Stimulated activated CD4-positive, alpha-beta T cell treated with anti-CD3 and anti-CD28 coated beads, Interleukin-15, amount 100 ng/mL, for 1 hour (primary cell): Measurements from ENCODE around the gene RETSAT.
"Not testable (repeated sequence)": the region's sequence is repeated elsewhere in the genome, so short reads cannot be mapped to it uniquely, and the experiment has no call there.

ENCODE experiments used
- DNase-seq, 2 donors: peaks; one replicate each; pipeline ENCODE4 v3.0.0-alpha.2; 2020; ENCODE audit warnings: low read depth in 1 of 2, low spot score in 1 of 2

The RETSAT gene

GRCh38 chr2:85380048-85380447 is 25.7 kb upstream of the RETSAT start:
- DNase-seq: no peak

GRCh38 chr2:85378257-85378656 is 23.9 kb upstream of the RETSAT start:
- no peak for DNase-seq

GRCh38 chr2:85377083-85377482 is 22.8 kb upstream of the RETSAT start:
- DNase-seq: no peak

- DNase-seq: no peak
Observed at GRCh38 chr2:85376291-85377065, 22.1 kb upstream of the RETSAT start.

- no peak for DNase-seq
Observed at GRCh38 chr2:85371045-85371444, 16.7 kb upstream of the RETSAT start.

- no peak for DNase-seq
Observed at GRCh38 chr2:85369500-85369899, 15.2 kb upstream of the RETSAT start.

- no peak for DNase-seq
Observed at GRCh38 chr2:85368921-85369320, 14.6 kb upstream of the RETSAT start.

GRCh38 chr2:85367180-85367579 is 12.9 kb upstream of the RETSAT start:
- no peak for DNase-seq

- DNase-seq: not testable (repeated sequence)
Observed at GRCh38 chr2:85362653-85363387, 8.5 kb upstream of the RETSAT start.

GRCh38 chr2:85357736-85358135 is 3.4 kb upstream of the RETSAT start:
- DNase-seq: no peak

GRCh38 chr2:85356186-85356585 is 1.9 kb upstream of the RETSAT start:
- no peak for DNase-seq

GRCh38 chr2:85355521-85355920 is 1.2 kb upstream of the RETSAT start:
- DNase-seq: no peak

- no peak for DNase-seq
Observed at GRCh38 chr2:85355073-85355410, 714 bp upstream of the RETSAT start.

GRCh38 chr2:85353876-85354285 is 447 bp downstream of the RETSAT start:
- DNase-seq: no peak

GRCh38 chr2:85347599-85347998 is 6.7 kb downstream of the RETSAT start:
- no peak for DNase-seq

- DNase-seq: no peak
Observed at GRCh38 chr2:85344356-85344954, 9.9 kb downstream of the RETSAT start.

GRCh38 chr2:85343207-85343895 is 11.0 kb downstream of the RETSAT start:
- DNase-seq: not testable (repeated sequence)

- no peak for DNase-seq
Observed at GRCh38 chr2:85342156-85342555, 12.2 kb downstream of the RETSAT start.

- no peak for DNase-seq
Observed at GRCh38 chr2:85341269-85342029, 12.9 kb downstream of the RETSAT start.

- no peak for DNase-seq
Observed at GRCh38 chr2:85340034-85340892, 14.1 kb downstream of the RETSAT start.
